GM04504 (cell line): Measurements from ENCODE around the gene TMED7.

ENCODE experiments used
- DNase-seq: peaks from one replicate; pipeline ENCODE4 v3.0.0-alpha.2; 2012; ENCODE audit warnings: low read depth

The TMED7 gene

DNA sequence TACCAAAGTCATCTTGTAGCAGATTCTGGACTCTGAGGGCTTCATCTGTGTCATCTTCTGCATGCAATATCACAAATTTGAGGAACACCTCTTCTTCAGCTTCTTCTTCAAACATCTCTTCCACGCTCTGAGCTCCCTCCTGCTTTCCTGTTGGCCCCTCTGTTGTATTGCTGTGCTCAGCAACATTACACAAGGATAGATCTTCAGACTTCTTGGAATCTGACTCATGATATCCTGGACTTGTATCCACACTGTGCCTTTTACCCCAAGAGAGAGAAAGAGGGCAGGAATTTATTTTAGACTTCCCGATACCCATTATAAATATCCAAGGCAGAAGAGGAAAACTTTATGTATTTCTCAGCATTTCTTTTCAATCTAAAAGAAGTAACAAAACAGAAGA is 44.9 kb downstream of the TMED7 start:
- no peak for DNase-seq

GRCh38 chr5:115579747-115580173 is 46.1 kb downstream of the TMED7 start:
- DNase-seq = no peak

DNA sequence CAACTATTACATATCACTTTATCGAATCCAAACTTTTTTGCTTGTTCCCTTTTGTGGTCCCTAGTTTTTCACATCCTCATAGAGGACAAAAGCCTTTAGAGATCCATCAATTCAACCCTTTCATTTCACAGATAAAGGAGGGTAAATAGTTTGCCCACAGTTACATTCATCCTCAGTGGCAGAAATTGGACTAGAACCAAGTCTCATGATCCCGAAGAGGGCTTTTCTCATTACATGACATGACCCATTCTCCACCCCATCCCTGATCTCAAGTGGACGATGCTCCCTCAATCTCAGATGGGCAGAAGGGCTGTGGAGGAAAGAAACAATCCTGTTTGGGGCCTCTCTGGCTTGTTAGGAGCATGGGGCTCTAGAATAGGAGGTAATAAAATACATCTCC is 46.6 kb downstream of the TMED7 start:
- no peak for DNase-seq

DNA sequence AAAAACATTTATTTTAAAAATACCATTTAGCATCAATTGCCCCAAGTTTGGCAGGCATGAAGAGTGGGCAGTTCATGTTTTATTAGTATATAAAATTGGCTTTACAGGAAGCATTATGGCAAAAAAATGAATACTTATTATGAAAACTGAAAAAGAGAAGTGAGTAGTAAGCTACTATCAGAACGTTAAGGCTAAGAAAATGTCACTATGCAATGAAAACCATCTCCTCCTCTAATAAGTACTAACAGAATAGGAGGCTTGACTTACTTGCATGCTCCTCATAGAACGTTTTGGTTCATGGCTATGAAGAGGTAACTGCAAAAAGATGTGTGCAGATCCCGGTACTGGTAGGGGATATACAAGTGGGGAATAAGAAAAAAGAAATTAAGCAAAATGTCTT is 47.2 kb downstream of the TMED7 start:
- DNase-seq = no peak

GRCh38 chr5:115577741-115578140 is 48.1 kb downstream of the TMED7 start:
- DNase-seq = no peak

- no peak for DNase-seq
Measured at GRCh38 chr5:115577329-115577728, 48.5 kb downstream of the TMED7 start.

GRCh38 chr5:115575167-115576070 is 50.4 kb downstream of the TMED7 start:
- no peak for DNase-seq

DNA sequence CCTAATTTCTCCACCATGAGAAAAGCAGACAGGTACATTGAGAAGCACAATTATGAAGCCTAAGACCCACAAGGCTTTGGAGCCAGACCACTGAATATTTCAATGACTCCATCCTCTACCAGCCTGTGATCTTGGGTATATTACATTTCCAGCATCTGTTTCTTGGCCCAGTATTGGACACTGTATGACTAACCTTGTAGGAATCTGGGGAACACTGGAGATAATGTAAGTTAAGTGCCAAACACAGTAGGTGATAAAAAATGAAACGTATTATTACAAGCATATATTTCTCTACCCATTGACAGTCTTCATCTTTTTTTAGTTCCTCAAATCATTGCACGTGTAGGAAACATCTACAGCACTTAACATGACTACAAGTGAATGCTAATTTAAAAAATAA is 52.7 kb downstream of the TMED7 start:
- DNase-seq = peak; percentile 20

DNA sequence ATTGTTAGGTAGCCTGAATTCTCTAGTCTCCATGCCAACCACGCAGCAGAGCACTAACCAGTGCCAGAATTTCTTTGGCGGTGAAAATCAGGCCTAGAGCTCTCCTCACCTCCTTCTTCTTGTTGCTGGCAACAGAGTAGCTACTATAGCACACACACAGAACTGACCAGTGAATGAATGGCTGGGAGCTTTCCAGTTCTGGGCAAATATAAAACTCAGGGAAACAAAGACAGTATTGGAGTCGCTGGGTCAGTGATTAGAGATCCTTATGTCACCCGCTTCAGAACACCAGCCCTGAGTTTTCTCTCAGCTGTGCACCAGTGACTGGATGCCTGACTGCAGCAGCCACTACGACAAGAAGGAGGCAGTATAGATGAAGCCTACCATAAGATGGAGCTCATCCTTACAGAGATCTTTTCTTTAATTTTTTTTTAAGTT is 54.4 kb downstream of the TMED7 start:
- no peak for DNase-seq

DNA sequence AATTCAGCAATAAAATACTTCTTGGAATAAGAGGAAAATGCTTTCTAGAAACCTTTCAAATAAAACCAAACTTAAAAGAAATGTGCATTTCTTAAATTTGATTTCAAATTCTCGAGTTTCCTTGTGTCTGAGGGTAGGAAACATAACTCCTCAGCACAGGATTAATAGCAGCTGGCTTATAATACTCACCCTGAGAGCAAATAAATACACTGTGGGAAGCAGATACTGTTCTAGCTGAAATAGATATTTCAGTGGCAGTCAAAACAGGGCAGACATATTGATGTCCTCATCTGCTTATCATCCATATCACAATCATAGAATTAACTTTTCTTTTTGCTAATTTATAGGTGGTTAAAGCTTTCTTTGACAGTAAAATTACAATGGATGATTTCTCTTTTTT is 57.2 kb downstream of the TMED7 start:
- no peak for DNase-seq

GRCh38 chr5:115565233-115565632 is 60.6 kb downstream of the TMED7 start:
- DNase-seq = no peak
